MM.1S (cell line): ENCODE data around the gene MLXIPL.
A peak's percentile ranks its signal among the peaks of the same experiment; 100 is the strongest.

ENCODE experiments used
- DNase-seq: peaks from one replicate; pipeline ENCODE4 v3.0.0-alpha.2; 2015
- H2AFZ ChIP-seq: fragments of 300-600 bp; sonication (generic); 2 replicates; pipeline ENCODE4 v1.6.0; 2016; ENCODE audit warnings: antibody characterized with exemption, low read length
- H3F3A ChIP-seq: fragments of 300-600 bp; sonication (generic); 2 replicates; pipeline ENCODE4 v1.6.1; 2016; ENCODE audit warnings: mild to moderate bottlenecking, antibody characterized with exemption, low read length, moderate library complexity, mixed read lengths; ENCODE audit not compliant: insufficient read depth
- H3K27ac ChIP-seq: fragments of 300-600 bp; sonication (generic); 2 replicates; pipeline ENCODE4 v1.5.1; 2016; ENCODE audit warnings: mild to moderate bottlenecking, low read length
- H3K27me3 ChIP-seq: fragments of 300-600 bp; sonication (generic); replicated peaks from 2 replicates; pipeline ENCODE4 v1.6.0; 2016; ENCODE audit warnings: low read length; ENCODE audit not compliant: insufficient read depth
- H3K36me3 ChIP-seq: fragments of 300-600 bp; sonication (generic); replicated peaks from 2 replicates; pipeline ENCODE4 v1.6.1; 2016; ENCODE audit warnings: mild to moderate bottlenecking, low read length, mixed read lengths; ENCODE audit not compliant: insufficient read depth
- H3K4me1 ChIP-seq: fragments of 300-600 bp; sonication (generic); 2 replicates; pipeline ENCODE4 v1.6.1; 2016; ENCODE audit warnings: low read length, mixed read lengths
- H3K4me2 ChIP-seq: fragments of 300-600 bp; sonication (generic); 2 replicates; pipeline ENCODE4 v1.6.0; 2016; ENCODE audit warnings: low read depth, low read length
- H3K4me3 ChIP-seq: fragments of 300-600 bp; sonication (generic); 2 replicates; pipeline ENCODE4 v1.5.1; 2016; ENCODE audit warnings: low read length, mixed read lengths
- H3K79me2 ChIP-seq: fragments of 300-600 bp; sonication (generic); 2 replicates; pipeline ENCODE4 v1.6.1; 2016; ENCODE audit warnings: mixed run types, low read length, mixed read lengths
- H3K9ac ChIP-seq: fragments of 300-600 bp; sonication (generic); 2 replicates; pipeline ENCODE4 v1.6.1; 2016; ENCODE audit warnings: low read length, mixed read lengths
- H3K9me2 ChIP-seq: fragments of 300-600 bp; sonication (generic); replicated peaks from 2 replicates; pipeline ENCODE4 v1.6.1; 2016; ENCODE audit warnings: mild to moderate bottlenecking, low read length, mixed read lengths; ENCODE audit not compliant: insufficient read depth
- H3K9me3 ChIP-seq: fragments of 300-600 bp; sonication (generic); replicated peaks from 2 replicates; pipeline ENCODE4 v1.6.1; 2016; ENCODE audit warnings: mild to moderate bottlenecking, low read length, mixed read lengths; ENCODE audit not compliant: insufficient read depth
- H4K20me1 ChIP-seq: fragments of 300-600 bp; sonication (generic); 2 replicates; pipeline ENCODE4 v1.6.1; 2016; ENCODE audit warnings: mild to moderate bottlenecking, low read length, moderate library complexity, mixed read lengths; ENCODE audit not compliant: insufficient read depth
- CTCF ChIP-seq: fragments of 300-600 bp; sonication (generic); IDR thresholded peaks from 2 replicates; pipeline ENCODE4 v1.5.1; 2016; ENCODE audit warnings: antibody characterized with exemption, low read length, mixed read lengths
- EZH2 ChIP-seq: fragments of 300-600 bp; sonication (generic); optimal IDR thresholded peaks from 2 replicates; pipeline ENCODE3; 2017; ENCODE audit warnings: low read depth, mild to moderate bottlenecking, antibody characterized with exemption, low read length, mixed read lengths
- EZH2phosphoT487 ChIP-seq: fragments of 300-600 bp; sonication (generic); IDR thresholded peaks from 2 replicates; pipeline ENCODE4 v1.6.1; 2018; ENCODE audit warnings: antibody characterized with exemption, low read length

Gene MLXIPL

DNA sequence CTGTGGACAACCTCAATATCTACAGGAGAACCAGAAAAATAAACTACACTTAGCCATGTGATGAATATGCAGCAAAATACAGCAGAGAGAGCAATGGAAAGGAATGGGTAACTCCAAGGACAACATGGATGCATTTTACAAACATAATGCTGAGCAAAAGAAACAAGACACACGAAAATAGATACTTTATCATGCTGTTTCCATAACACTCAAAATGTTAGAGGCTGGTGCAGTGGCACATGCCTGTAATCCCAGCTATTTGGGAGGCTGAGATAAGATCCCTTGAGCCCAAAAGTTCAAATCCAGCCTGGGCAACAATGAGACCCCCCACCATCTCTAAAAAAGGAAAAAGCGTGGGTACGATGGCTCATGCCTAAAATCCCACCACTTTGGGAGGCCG, 75.1 kb downstream of the MLXIPL start:
- H3K9me3 ChIP-seq, result no peaks in the 10 kb centered on the region
- H2AFZ ChIP-seq, result no peak overlapping the region
- no peaks in the 10 kb centered on the region; the same call in 1 of the 2 replicates for H3K36me3 ChIP-seq
- no peak overlapping the region for H3K4me3 ChIP-seq
- peaks cover 96% of the 10 kb centered on the region for H3K79me2 ChIP-seq
- H3K9me2 ChIP-seq, result no peaks in the 10 kb centered on the region
- H3F3A ChIP-seq, result peaks cover 4% of the 10 kb centered on the region; the same call in 1 of the 2 replicates
- no peak overlapping the region for H3K4me2 ChIP-seq
- peaks cover 4% of the 10 kb centered on the region; the same call in 1 of the 2 replicates for H4K20me1 ChIP-seq
- no peaks in the 10 kb centered on the region for H3K27me3 ChIP-seq
- DNase-seq, result no peak
- peaks cover 17% of the 10 kb centered on the region for H3K4me1 ChIP-seq
- no peak overlapping the region for H3K9ac ChIP-seq
- no peak overlapping the region for H3K27ac ChIP-seq
- TF ChIP-seq CTCF, result no peak

- H3K27me3 ChIP-seq, result no peaks in the 10 kb centered on the region
- H2AFZ ChIP-seq, result no peak overlapping the region
- H3K4me1 ChIP-seq, result peaks cover 17% of the 10 kb centered on the region
- TF ChIP-seq EZH2phosphoT487 (no peak), CTCF (no peak), EZH2 (no peak)
- H3K9ac ChIP-seq, result no peak overlapping the region
- peaks cover 4% of the 10 kb centered on the region for H4K20me1 ChIP-seq
- peaks cover 6% of the 10 kb centered on the region; the same call in 1 of the 2 replicates for H3K36me3 ChIP-seq
- no peaks in the 10 kb centered on the region for H3K9me3 ChIP-seq
- no peaks in the 10 kb centered on the region for H3K9me2 ChIP-seq
- no peak overlapping the region for H3K4me3 ChIP-seq
- peaks cover 4% of the 10 kb centered on the region; the same call in 1 of the 2 replicates for H3F3A ChIP-seq
- peak; percentile 35 for DNase-seq
- peak overlapping the region; percentile 2; the same call in 1 of the 2 replicates for H3K27ac ChIP-seq
- peaks cover 96% of the 10 kb centered on the region for H3K79me2 ChIP-seq
- H3K4me2 ChIP-seq, result no peak overlapping the region; the same call in 1 of the 2 replicates
Observed at GRCh38 chr7:73547841-73548240, 76.5 kb downstream of the MLXIPL start.

DNA sequence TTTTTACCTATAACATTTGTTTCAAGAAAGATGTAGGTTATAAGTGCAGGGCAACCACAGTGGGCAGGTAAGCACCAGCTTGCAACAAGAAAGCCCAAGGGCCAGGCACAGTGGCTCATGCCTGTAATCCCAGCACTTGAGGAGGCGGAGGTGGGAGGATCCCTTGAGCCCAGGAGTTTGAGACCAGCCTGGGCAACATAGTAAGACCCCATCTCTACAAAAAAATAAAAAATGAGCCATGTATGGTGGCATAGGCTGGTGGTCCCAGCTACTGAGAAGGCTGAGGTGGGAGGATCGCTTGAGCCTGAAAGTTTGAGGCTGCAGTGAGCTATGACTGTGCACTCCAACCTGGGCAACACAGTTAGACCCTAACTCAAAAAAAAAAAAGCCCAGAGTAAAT, 79.6 kb downstream of the MLXIPL start:
- no peak for DNase-seq
- Histone ChIP-seq H2AFZ (no peak overlapping the region), H3K4me3 (no peak overlapping the region), H3K27me3 (no peaks in the 10 kb centered on the region), H3F3A (peaks cover 4% of the 10 kb centered on the region; the same call in 1 of the 2 replicates), H3K9me3 (no peaks in the 10 kb centered on the region), H3K27ac (no peak overlapping the region), H3K36me3 (peaks cover 13% of the 10 kb centered on the region; the same call in 1 of the 2 replicates), H3K4me1 (peaks cover 17% of the 10 kb centered on the region), H3K9me2 (no peaks in the 10 kb centered on the region), H3K4me2 (no peak overlapping the region), H4K20me1 (peaks cover 4% of the 10 kb centered on the region), H3K9ac (no peak overlapping the region), H3K79me2 (peaks cover 87% of the 10 kb centered on the region)
- TF ChIP-seq EZH2, result no peak
